K562 (cell line): Measurements from ENCODE around the gene ABLIM1. TPM values are rescaled to one million over a fixed set of nuclear protein-coding genes. Genes with fewer than 3 reads are reported as not detected.

ENCODE experiments used
- ATAC-seq: fragments of 200-7000 bp; cut with Tn5 transposase; 3 replicates; pipeline ENCODE4 v1.9.1; 2020; ENCODE audit warnings: moderate library complexity
- BruUV-seq: library from RNA; stranded (reverse); fragments of 400-500 nt; replicated peaks from 2 replicates; lab custom pipeline; 2021; lab: Mats Ljungman, UMichigan
- CTCF ChIA-PET: fragments of 300-600 bp; formaldehyde crosslinking; extraction: SDS; loops from one replicate; lab custom pipeline; 2021; ENCODE audit warnings: low intra/inter-chr PET ratio; lab: Yijun Ruan, JAX
- POLR2A ChIA-PET: fragments of 300-600, 350-650 bp; sonication (Branson Sonifier 250); formaldehyde crosslinking; extraction: SDS; loops from one replicate; lab custom pipeline; 2021; ENCODE audit warnings: antibody characterized with exemption, inconsistent platforms; lab: Yijun Ruan, JAX
- DNase-seq, 4 experiments: peaks; one replicate each; pipeline versions ENCODE4 v3.0.0 to v3.0.0-alpha.2; 2011 to 2018; ENCODE audit warnings: low spot score in 3 of 4, mixed read lengths in 3 of 4; ENCODE audit errors: extremely low read depth in 1 of 4
- FAIRE-seq: peaks from 2 replicates; lab custom pipeline; 2011; peaks lifted over from hg19 to GRCh38; lab: Jason Lieb, UNC
- H2AFZ ChIP-seq: 2 replicates; pipeline ENCODE4 v1.6.0; 2011; ENCODE audit warnings: low read depth, low read length, control low read depth, inconsistent platforms
- H3K27ac ChIP-seq: fragments of 200-600 bp; 3 replicates; pipeline ENCODE4 v1.8.0; 2011; ENCODE audit warnings: low read depth, mild to moderate bottlenecking, control low read depth, inconsistent platforms, low read length, moderate library complexity, mixed read lengths; ENCODE audit errors: extremely low read depth
- H3K27me3 ChIP-seq, 2 experiments: fragments of 300-600 bp in 1 of 2; 2 replicates in 1 of 2; 3 replicates in 1 of 2; pipeline versions ENCODE4 v1.6.0 to v1.8.0; 2011; ENCODE audit warnings: inconsistent platforms in 2 of 2, low read length in 2 of 2, mild to moderate bottlenecking in 1 of 2, mixed read lengths in 1 of 2, moderate library complexity in 1 of 2; ENCODE audit not compliant: control insufficient read depth in 2 of 2, insufficient read depth in 2 of 2
- H3K36me3 ChIP-seq: fragments of 300-600 bp; 3 replicates; pipeline ENCODE4 v1.8.0; 2011; ENCODE audit warnings: mild to moderate bottlenecking, low read length, inconsistent platforms; ENCODE audit not compliant: control insufficient read depth, insufficient read depth
- H3K4me1 ChIP-seq, 2 experiments: fragments of 200-600 bp in 1 of 2; replicated peaks in 1 of 2; 2 replicates in 1 of 2; 3 replicates in 1 of 2; pipeline versions ENCODE4 v1.5.1 to v1.8.0; 2011; ENCODE audit warnings: inconsistent platforms in 2 of 2, low read length in 2 of 2, mild to moderate bottlenecking in 1 of 2, mixed read lengths in 1 of 2, moderate library complexity in 1 of 2; ENCODE audit not compliant: control insufficient read depth in 2 of 2, insufficient read depth in 2 of 2
- H3K4me2 ChIP-seq: 2 replicates; pipeline ENCODE4 v1.6.1; 2011; ENCODE audit warnings: low read length, control low read depth, inconsistent platforms, mixed read lengths; ENCODE audit not compliant: insufficient read depth
- H3K4me3 ChIP-seq: fragments of 200-600 bp; sonication (generic), shearing (Covaris generic); 2 replicates; pipeline ENCODE4 v1.5.1; 2016; ENCODE audit warnings: control low read depth, inconsistent platforms
- H3K79me2 ChIP-seq: fragments of 200-600 bp; 3 replicates; pipeline ENCODE4 v1.8.0; 2011; ENCODE audit warnings: low read length, inconsistent platforms; ENCODE audit not compliant: control insufficient read depth, insufficient read depth
- H3K9ac ChIP-seq, 2 experiments: 2 replicates each; pipeline versions ENCODE4 v1.6.0 to v1.6.1; 2011; ENCODE audit warnings: low read depth in 2 of 2, low read length in 2 of 2, control low read depth in 1 of 2, inconsistent platforms in 1 of 2, mild to moderate bottlenecking in 1 of 2, mixed read lengths in 1 of 2; ENCODE audit not compliant: insufficient read depth in 1 of 2
- H3K9me1 ChIP-seq: one replicate; pipeline ENCODE4 v1.6.0; 2011; ENCODE audit warnings: inconsistent platforms, mild to moderate bottlenecking, low read length, moderate library complexity; ENCODE audit not compliant: control insufficient read depth, insufficient read depth
- H3K9me3 ChIP-seq: replicated peaks from 2 replicates; pipeline ENCODE4 v1.5.1; 2011; ENCODE audit warnings: low read depth, low read length, inconsistent platforms; ENCODE audit not compliant: control insufficient read depth, insufficient read depth
- H4K20me1 ChIP-seq: replicated peaks from 2 replicates; pipeline ENCODE4 v1.6.1; 2011; ENCODE audit warnings: low read length, inconsistent platforms, mixed read lengths; ENCODE audit not compliant: control insufficient read depth, insufficient read depth
- ERF ChIP-seq: fragments of 450-650 bp; formaldehyde crosslinking; IDR thresholded peaks from 2 replicates; pipeline ENCODE4 v1.4.0; 2020; ENCODE audit warnings: mild to moderate bottlenecking, mixed read lengths
- FOXK2 ChIP-seq, 2 experiments: fragments of 450-650 bp; IDR thresholded peaks in 1 of 2; conservative IDR thresholded peaks in 1 of 2; 2 replicates each; pipeline ENCODE4 v1.6.1; 2016; ENCODE audit warnings: low read depth in 2 of 2, mild to moderate bottlenecking in 1 of 2
- MXD1 ChIP-seq: fragments of 250-450 bp; sonication (Bioruptor Pico); IDR thresholded peaks from 2 replicates; pipeline ENCODE4 v1.8.0; 2021; ENCODE audit warnings: borderline replicate concordance, mild to moderate bottlenecking, moderate library complexity; ENCODE audit not compliant: poor library complexity, severe bottlenecking
- SIRT6 ChIP-seq: IDR thresholded peaks from one replicate; pipeline ENCODE4 v1.6.1; 2012; ENCODE audit warnings: low read depth, mild to moderate bottlenecking, control low read depth, inconsistent platforms, low read length, moderate library complexity
- TOE1 ChIP-seq, 2 experiments: fragments of 450-650 bp in 1 of 2; sonication (generic) in 1 of 2; formaldehyde crosslinking in 1 of 2; IDR thresholded peaks; 2 replicates each; pipeline versions ENCODE4 v1.7.1 to v1.8.0; 2016 to 2022; ENCODE audit warnings: borderline replicate concordance in 2 of 2, mild to moderate bottlenecking in 2 of 2, antibody characterized with exemption in 1 of 2, inconsistent platforms in 1 of 2, low read depth in 1 of 2, missing genetic modification reagents in 1 of 2, moderate library complexity in 1 of 2
- ZNF347 ChIP-seq: fragments of 450-650 bp; formaldehyde crosslinking; IDR thresholded peaks from 2 replicates; pipeline ENCODE4 v1.4.0; 2020; ENCODE audit warnings: low read depth, mild to moderate bottlenecking, moderate library complexity
- ZNF431 ChIP-seq: sonication (generic); formaldehyde crosslinking; IDR thresholded peaks from 2 replicates; pipeline ENCODE4 v1.8.0; 2022; ENCODE audit warnings: mild to moderate bottlenecking, missing genetic modification reagents
- WGBS: fragments of 100-300 bp; shearing (Covaris generic); methylation state at CpG from one replicate; pipeline ENCODE4 v1.1.6; 2016; ENCODE audit warnings: low coverage, mixed read lengths; ENCODE audit not compliant: insufficient coverage; ENCODE audit errors: missing lambda C conversion rate; 5-methylcytosine and 5-hydroxymethylcytosine counted together
- in situ Hi-C: fragments of 300-500 bp; cut with MboI; formaldehyde crosslinking; loops from 4 replicates; pipeline ENCODE4 v1.15.0; 2018; ENCODE audit warnings: inconsistent platforms, mixed read lengths
- intact Hi-C: fragments of 100-400 bp; cut with micrococcal nuclease; formaldehyde crosslinking; loops from 2 replicates; pipeline ENCODE4 v1.14.2; 2022
- polyA plus RNA-seq, 8 experiments: library from polyadenylated mRNA; depleted of rRNA in 4 of 8; stranded (reverse) in 5 of 8; unstranded in 3 of 8; fragments of >200 nt; fragmentation: Nextera tagmentation in 2 of 8; fragmentation: Illumina TruSeq in 1 of 8; extraction: Ambion mirVana in 2 of 8; extraction: Trizol in 1 of 8; gene quantifications; 2 replicates each; pipeline versions ENCODE4 v1.2.1 to v1.2.3, GENCODE V29; 2011 to 2014; ENCODE audit warnings: inconsistent platforms in 1 of 8, missing spikeins in 1 of 8
- total RNA-seq, 7 experiments: library from RNA; depleted of rRNA in 6 of 7; stranded (reverse); fragments of >200 nt in 6 of 7; fragmentation: Illumina TruSeq in 2 of 7; extraction: Trizol in 2 of 7; gene quantifications; 2 replicates each; pipeline versions ENCODE4 v1.2.1 to v1.2.3, GENCODE V29; 2011 to 2021; ENCODE audit warnings: low replicate concordance in 1 of 7
- TF ChIP-seq, protein P1 (sequence below): sonication (generic); formaldehyde crosslinking; IDR thresholded peaks from 2 replicates; pipeline ENCODE4 v1.8.1; 2023; ENCODE audit warnings: mild to moderate bottlenecking, missing genetic modification reagents
- TF ChIP-seq, protein P2 (sequence below): sonication (generic); formaldehyde crosslinking; IDR thresholded peaks from 2 replicates; pipeline ENCODE4 v1.8.0; 2022; ENCODE audit warnings: missing genetic modification reagents, mild to moderate bottlenecking, borderline replicate concordance
- TF ChIP-seq, protein P3 (sequence below): sonication (generic); formaldehyde crosslinking; IDR thresholded peaks from 2 replicates; pipeline ENCODE4 v1.8.1; 2023; ENCODE audit warnings: mild to moderate bottlenecking, missing genetic modification reagents

The ABLIM1 gene
- total and polyA plus RNA-seq, 9 of the 15 experiments (the other 6 are each of a cell fraction or from before 2014, with no cell fraction given) = 0.07 to 0.49 (median 0.14) TPM; not detected in 6

DNA sequence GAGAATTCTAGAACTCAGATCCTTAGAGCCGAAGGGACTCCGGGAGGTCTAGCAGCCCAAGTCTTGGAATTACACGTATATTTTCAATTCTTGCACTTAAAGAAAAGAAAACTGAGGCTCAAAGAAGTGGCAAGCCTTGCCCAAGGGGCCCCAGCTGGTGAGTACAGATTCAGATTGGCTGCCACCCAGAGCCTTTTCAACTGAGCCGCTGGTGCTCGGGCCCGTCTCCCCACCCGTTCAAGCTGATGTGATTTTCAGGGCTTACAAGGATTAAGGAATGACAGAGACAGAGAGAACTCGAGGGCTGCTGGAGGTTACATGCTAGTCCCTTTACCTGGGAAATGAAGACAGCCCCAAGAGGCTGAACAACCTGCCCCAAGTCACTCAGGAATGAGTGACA, 117.8 kb downstream of the ABLIM1 start (continued):
- TF ChIP-seq, protein P1, sequence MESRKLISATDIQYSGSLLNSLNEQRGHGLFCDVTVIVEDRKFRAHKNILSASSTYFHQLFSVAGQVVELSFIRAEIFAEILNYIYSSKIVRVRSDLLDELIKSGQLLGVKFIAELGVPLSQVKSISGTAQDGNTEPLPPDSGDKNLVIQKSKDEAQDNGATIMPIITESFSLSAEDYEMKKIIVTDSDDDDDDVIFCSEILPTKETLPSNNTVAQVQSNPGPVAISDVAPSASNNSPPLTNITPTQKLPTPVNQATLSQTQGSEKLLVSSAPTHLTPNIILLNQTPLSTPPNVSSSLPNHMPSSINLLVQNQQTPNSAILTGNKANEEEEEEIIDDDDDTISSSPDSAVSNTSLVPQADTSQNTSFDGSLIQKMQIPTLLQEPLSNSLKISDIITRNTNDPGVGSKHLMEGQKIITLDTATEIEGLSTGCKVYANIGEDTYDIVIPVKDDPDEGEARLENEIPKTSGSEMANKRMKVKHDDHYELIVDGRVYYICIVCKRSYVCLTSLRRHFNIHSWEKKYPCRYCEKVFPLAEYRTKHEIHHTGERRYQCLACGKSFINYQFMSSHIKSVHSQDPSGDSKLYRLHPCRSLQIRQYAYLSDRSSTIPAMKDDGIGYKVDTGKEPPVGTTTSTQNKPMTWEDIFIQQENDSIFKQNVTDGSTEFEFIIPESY (CRISPR knock-in tag) = no peak
- TF ChIP-seq ERF (CRISPR knock-in tag) = no peak
- no peak for TF ChIP-seq ZNF431 (CRISPR knock-in tag)
- no peak for TF ChIP-seq MXD1 (CRISPR knock-in tag)
- TF ChIP-seq FOXK2 (conservative IDR thresholded peaks at IDR 0.05 in 1 of 2, IDR thresholded peaks at IDR 0.05 in 1 of 2; ENCODE audit: low read depth in 2 of 2) = no peak
- TF ChIP-seq ZNF347 = no peak
- TF ChIP-seq, all 486 proteins: peak for 0

DNA sequence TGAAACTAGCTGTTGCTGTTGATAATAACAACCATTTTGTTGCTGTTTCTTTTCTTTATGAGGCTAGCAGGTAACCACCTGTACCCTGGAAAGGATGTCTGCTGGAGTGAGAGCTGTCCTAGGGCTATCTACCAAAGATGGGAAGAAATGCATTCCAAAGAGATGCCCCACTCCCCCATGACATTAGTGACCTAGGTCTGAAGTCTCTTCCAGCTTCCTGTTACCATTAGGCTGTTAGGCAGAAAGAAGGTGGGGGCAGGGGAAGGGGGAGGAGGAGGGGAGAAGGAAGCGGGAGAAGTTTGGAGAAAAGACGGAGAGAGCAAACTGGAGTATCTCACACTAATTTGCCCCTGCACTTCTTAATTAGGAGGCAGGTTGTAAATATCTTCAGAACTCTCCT, 118.5 kb downstream of the ABLIM1 start:
- Histone ChIP-seq H3K4me3 (no peak overlapping the region), H4K20me1 (no peaks in the 10 kb centered on the region), H3K36me3 (no peaks in the 10 kb centered on the region), H3K4me1 (no peaks in the 10 kb centered on the region), H3K9me1 (no peaks in the 10 kb centered on the region), H3K4me2 (no peak overlapping the region), H2AFZ (no peak overlapping the region), H3K9me3 (no peaks in the 10 kb centered on the region), H3K79me2 (no peaks in the 10 kb centered on the region), H3K27me3 (no peaks in the 10 kb centered on the region; a peak in 2 of 5 replicates), H3K9ac (no peak overlapping the region), H3K27ac (no peak overlapping the region)
- DNase-seq (no peak), ATAC-seq (no peak), FAIRE-seq (no peak)
- no TSS peak for BruUV-seq
- TF ChIP-seq, protein P2, sequence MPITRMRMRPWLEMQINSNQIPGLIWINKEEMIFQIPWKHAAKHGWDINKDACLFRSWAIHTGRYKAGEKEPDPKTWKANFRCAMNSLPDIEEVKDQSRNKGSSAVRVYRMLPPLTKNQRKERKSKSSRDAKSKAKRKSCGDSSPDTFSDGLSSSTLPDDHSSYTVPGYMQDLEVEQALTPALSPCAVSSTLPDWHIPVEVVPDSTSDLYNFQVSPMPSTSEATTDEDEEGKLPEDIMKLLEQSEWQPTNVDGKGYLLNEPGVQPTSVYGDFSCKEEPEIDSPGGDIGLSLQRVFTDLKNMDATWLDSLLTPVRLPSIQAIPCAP (CRISPR knock-in tag) = no peak
- TF ChIP-seq TOE1 (IDR thresholded peaks at IDR 0.05; ENCODE audit: borderline replicate concordance) = no peak
- no peak for TF ChIP-seq TOE1 (CRISPR knock-in tag; IDR thresholded peaks at IDR 0.05; ENCODE audit: borderline replicate concordance, low read depth)
- TF ChIP-seq, protein P3, sequence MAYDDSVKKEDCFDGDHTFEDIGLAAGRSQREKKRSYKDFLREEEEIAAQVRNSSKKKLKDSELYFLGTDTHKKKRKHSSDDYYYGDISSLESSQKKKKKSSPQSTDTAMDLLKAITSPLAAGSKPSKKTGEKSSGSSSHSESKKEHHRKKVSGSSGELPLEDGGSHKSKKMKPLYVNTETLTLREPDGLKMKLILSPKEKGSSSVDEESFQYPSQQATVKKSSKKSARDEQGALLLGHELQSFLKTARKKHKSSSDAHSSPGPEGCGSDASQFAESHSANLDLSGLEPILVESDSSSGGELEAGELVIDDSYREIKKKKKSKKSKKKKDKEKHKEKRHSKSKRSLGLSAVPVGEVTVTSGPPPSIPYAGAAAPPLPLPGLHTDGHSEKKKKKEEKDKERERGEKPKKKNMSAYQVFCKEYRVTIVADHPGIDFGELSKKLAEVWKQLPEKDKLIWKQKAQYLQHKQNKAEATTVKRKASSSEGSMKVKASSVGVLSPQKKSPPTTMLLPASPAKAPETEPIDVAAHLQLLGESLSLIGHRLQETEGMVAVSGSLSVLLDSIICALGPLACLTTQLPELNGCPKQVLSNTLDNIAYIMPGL (CRISPR knock-in tag) = no peak
- no peak for TF ChIP-seq SIRT6
- intact Hi-C loops (no loop called here), in situ Hi-C loops (loop anchor here (10.0 kb wide), 1 partner anchor 155 kb away; no protein-coding TSS in a partner anchor)
- no CpG with 5 or more reads among the region's 2 CpGs for WGBS
- ChIA-PET POLR2A (interaction anchor here (0.8 kb wide), 1 partner anchor 77 kb away, joined by 3 read pairs; no protein-coding TSS in a partner anchor), CTCF (no interaction called here)
